ENCODE results near the gene C19orf25.
A peak's percentile ranks its signal among the peaks of the same experiment; 100 is the strongest.
"Not testable (repeated sequence)": the region's sequence is repeated elsewhere in the genome, so short reads cannot be mapped to it uniquely, and the experiment has no call there.

C19orf25 gene

GRCh38 chr19:1478934-1479707, at the start of gene C19orf25:
TSS of gene C19orf25 (minus strand) at chr19:1479215. CDS start at chr19:1478903, 312 bp downstream.
- peak; percentile 93 for DNase-seq

GRCh38 chr19:1527650-1528309, 48.8 kb upstream of the C19orf25 start:
- DNase-seq, result no peak

- no peak for DNase-seq
Measured at GRCh38 chr19:1526979-1527649, 48.1 kb upstream of the C19orf25 start.

GRCh38 chr19:1526066-1526778, 47.2 kb upstream of the C19orf25 start:
- DNase-seq, result no peak

GRCh38 chr19:1525343-1525742, 46.3 kb upstream of the C19orf25 start:
- DNase-seq, result no peak

- DNase-seq, result no peak
Measured at GRCh38 chr19:1524972-1525325, 45.9 kb upstream of the C19orf25 start.

- no peak for DNase-seq
Measured at GRCh38 chr19:1524287-1524971, 45.4 kb upstream of the C19orf25 start.

DNA sequence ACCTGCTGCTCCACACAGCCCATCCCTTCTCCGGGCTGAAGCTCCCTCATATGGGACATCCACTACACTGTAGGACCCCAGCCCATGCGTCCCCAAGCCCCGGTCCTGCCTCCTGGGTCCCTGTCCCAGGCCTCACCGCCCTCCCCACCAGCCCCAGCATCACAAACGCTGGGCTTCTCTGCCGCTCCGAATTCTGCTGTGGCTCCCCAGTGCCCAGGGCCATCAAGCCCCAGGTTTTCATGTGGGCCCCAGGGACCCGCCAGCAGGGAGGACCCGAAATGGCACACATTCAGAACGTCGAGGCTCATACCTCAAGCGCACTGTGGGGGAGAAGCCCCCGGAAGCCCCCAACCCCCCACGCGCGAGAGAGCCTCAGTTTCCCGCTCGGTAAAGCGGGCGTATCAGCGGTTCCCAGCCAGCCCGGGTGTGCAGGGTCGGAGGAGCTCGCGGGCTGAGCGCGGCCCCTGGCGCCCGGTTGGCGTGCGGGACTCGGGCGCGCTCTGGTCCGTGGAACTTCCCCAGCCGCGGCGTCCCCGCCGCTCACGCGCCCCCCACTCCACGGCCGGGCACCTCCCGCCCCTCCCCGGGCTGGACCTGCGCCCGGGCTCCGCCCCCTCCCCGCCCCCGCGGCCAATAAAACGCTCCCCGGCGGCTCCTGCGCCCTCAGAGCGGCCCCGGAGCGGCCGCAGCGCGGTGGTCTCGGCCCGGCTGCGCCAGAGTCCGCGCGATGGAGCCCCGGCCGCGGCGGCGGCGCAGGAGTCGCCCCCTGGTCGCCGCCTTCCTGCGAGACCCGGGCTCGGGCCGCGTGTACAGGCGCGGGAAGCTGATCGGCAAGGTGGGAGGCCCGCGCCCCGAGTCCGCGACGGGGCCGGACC, 44.6 kb upstream of the C19orf25 start, which contains the start of gene PLK5:
Gene PLK5, plus strand, starts transcription at position 666 of the 875 bp plus-strand sequence. CDS start 2,920 bp downstream, outside the sequence.
- no peak for DNase-seq

- DNase-seq, result no peak
Measured at GRCh38 chr19:1522838-1523237, 43.8 kb upstream of the C19orf25 start.

- no peak for DNase-seq
Measured at GRCh38 chr19:1522061-1522460, 43.0 kb upstream of the C19orf25 start.

DNA sequence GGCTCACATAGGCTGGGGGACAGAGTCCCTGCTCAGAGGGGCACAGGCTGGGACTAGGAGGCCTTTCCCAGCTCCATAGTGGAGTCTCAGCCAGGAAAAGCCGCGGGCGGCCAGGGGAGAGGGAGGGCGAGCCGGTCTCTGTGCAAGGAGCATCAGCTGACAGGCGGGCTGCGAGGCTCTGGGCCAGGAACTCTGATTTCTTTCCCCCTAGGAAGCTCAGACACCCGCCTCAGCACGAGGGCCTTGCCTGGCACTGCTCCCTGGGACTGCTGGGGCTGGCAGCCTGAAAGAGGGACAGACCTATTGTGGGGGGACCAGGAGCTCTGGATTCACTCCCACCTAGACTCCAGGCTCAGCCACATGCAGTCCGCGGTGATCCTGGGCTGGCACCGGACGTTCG, 42.6 kb upstream of the C19orf25 start:
- DNase-seq, result no peak

- DNase-seq, result no peak
Measured at GRCh38 chr19:1520203-1520780, 41.3 kb upstream of the C19orf25 start.

DNA sequence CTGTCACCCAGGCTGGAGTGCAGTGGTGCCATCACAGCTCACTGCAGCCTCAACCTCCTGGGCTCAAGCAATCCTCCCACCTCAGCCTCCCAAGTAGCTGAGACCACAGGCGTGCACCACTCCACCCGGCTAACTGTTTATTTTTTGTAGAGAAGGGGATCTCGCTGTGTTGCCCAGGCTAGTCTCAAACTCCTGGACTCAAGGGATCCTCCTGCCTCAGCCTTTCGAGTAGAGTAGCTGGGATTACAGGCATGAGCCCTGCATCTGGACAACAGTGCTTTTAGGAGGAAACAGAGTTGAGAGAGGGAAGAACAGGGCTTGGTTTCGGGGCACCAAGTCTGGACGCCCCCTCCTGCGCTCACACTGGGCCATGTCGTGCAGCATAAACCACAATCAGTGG, 40.8 kb upstream of the C19orf25 start:
- DNase-seq, result not testable (repeated sequence)

GRCh38 chr19:1518471-1518870, 39.5 kb upstream of the C19orf25 start:
- DNase-seq, result no peak

GRCh38 chr19:1516395-1516753, 37.4 kb upstream of the C19orf25 start:
- no peak for DNase-seq

DNA sequence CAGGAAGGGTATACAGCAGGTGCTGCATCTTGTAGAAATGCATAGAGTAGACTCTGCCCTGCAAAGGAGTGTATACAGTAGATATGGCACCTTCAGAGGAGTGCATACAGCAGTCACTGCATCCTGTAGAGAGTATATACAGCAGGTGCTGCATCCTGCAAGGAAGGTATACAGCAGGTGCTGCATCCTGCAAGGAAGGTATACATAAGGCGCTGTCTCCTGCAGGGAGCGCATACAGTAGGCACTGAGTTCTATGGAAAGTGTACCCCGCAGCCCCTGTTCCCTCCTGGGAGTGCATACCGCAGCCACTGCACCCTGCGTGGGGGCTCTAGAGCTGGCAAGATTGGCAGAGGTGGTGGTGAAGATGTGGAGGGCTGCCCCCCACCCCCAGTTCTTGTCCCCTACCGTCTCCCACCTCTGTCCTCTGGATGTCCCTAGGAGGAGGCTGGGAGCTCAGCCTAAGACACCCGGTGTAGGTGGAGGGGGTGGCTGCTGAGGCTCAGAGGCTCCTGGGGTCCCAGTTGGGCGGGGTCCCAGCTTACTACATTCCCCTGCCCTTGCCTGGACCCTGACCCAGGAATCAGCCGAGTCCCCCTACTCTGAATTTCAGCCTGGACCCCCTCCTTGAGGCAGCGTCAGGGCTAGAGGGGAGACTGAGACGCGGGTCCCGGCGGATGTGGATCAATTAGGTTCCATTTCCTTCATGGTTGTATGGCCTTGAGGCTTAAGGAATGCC, 36.1 kb upstream of the C19orf25 start:
- DNase-seq, result no peak

- no peak for DNase-seq
Measured at GRCh38 chr19:1514295-1514661, 35.3 kb upstream of the C19orf25 start.

- DNase-seq, result peak; percentile 53
Measured at GRCh38 chr19:1513499-1514294, 34.7 kb upstream of the C19orf25 start.

- peak; percentile 80 for DNase-seq
Measured at GRCh38 chr19:1512671-1513498, 33.9 kb upstream of the C19orf25 start, which contains the start of gene ADAMTSL5. TSS of gene ADAMTSL5 (minus strand) at chr19:1513019. CDS start at chr19:1510943, 2,076 bp downstream.

Data from 8988T (cell line).